Left colon (tissue), 2 donors: ENCODE data around the gene PRELID2. TPM values are rescaled to one million over a fixed set of nuclear protein-coding genes. Genes with fewer than 3 reads are reported as not detected.

Source experiments
- total RNA-seq, 2 donors: library from RNA; stranded (reverse); fragmentation: NEBNext Ultra II Directional; extraction: Animal tissue kit (Norgen Biotek cat#: 25700); gene quantifications; one replicate each; pipeline ENCODE4 v1.2.1, GENCODE V29; 2021
- donor health status: DM: no; HTN: no; CAD: no.
- donor health status: DM: yes; HTN: yes; CAD: no.

The PRELID2 gene
- total RNA-seq, 2 donors from 2014 or later: 86.8 to 95.0 TPM

Other genes starting within 250 kb of the PRELID2 start
- not detected for gene GRXCR2, start 37.7 kb upstream of the PRELID2 start, total RNA-seq
- gene SH3RF2, start 101.2 kb upstream of the PRELID2 start, total RNA-seq: 10 to 100 TPM; 54.9 to 62.9 TPM